Measurements from ENCODE around the gene WDR48. TPM values are rescaled to one million over a fixed set of nuclear protein-coding genes. Genes with fewer than 3 reads are reported as not detected.

The WDR48 gene
- total and polyA plus RNA-seq, 4 experiments from 2014 or later = 32.6 to 69.8 (median 53.7) TPM

Small RNA genes lying within 50 kb of the gene (microRNA-seq; reads per million reads assigned to microRNA genes)
- not detected for gene MIR6822 (ENCODE audit: borderline microRNAs expressed, borderline number of aligned reads, borderline replicate concordance)

Other genes with a start within 250 kb of the WDR48 start
- gene SCN10A, start 235.8 kb upstream of the WDR48 start, total RNA-seq = not detected
- gene SCN10A, start 235.8 kb upstream of the WDR48 start, polyA plus RNA-seq = not detected
- under 1 TPM; 0.08 to 0.15 TPM for gene SCN11A, start 72 bp upstream of the WDR48 start, total RNA-seq
- gene SCN11A, start 72 bp upstream of the WDR48 start, polyA plus RNA-seq = not detected
- 10 to 100 TPM; 57.1 to 58.4 TPM for gene GORASP1, start 55.6 kb downstream of the WDR48 start, total RNA-seq
- 10 to 100 TPM; 21.5 to 22.1 TPM for gene GORASP1, start 55.6 kb downstream of the WDR48 start, polyA plus RNA-seq
- 1 to 10 TPM; 3.0 to 3.9 TPM for gene TTC21A, start 55.7 kb downstream of the WDR48 start, total RNA-seq
- gene TTC21A, start 55.7 kb downstream of the WDR48 start, polyA plus RNA-seq = 1 to 10 TPM in 1 of 2 donors, not detected in 1; 1.1 TPM
- 10 to 100 TPM; 14.9 to 15.3 TPM for gene CSRNP1, start 101.6 kb downstream of the WDR48 start, total RNA-seq
- gene CSRNP1, start 101.6 kb downstream of the WDR48 start, polyA plus RNA-seq = 10 to 100 TPM; 22.5 to 89.7 TPM
- gene XIRP1, start 140.6 kb downstream of the WDR48 start, total RNA-seq = not detected
- gene XIRP1, start 140.6 kb downstream of the WDR48 start, polyA plus RNA-seq = under 1 TPM in 1 of 2 donors, not detected in 1; 0.03 TPM
- under 1 TPM; 0.29 to 0.33 TPM for gene CX3CR1, start 228.0 kb downstream of the WDR48 start, total RNA-seq
- 1 to 10 TPM; 1.6 to 3.7 TPM for gene CX3CR1, start 228.0 kb downstream of the WDR48 start, polyA plus RNA-seq